Measurements from ENCODE around the gene LRIG1. TPM values are rescaled to one million over a fixed set of nuclear protein-coding genes. Genes with fewer than 3 reads are reported as not detected.

LRIG1 gene
- total and polyA plus RNA-seq, 7 donors: 9.8 to 119 (median 41.1) TPM

DNA sequence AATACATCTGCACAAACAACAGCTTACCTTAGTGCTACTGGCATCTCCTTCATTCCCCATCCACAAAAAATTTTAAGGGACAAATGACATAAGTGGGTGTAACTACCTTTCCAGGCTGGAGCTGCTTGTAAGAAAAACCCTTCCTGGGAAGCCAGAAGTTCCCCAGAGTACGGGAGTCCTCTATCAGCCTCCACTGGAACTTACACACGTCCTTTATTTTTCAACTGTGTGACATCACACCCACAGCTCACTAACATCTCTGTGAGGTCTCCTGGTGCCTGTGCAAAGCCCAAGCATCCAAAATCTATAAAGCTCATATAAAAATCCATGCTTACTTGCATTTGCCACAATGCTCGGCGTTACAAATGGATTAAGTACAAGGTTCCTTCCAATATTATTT lies 27.6 kb downstream of the LRIG1 start:
- no peak for DNase-seq
- peak overlapping the region; percentile 2 for H3K4me3 ChIP-seq
- no peaks in the 10 kb centered on the region for H3K27me3 ChIP-seq (ENCODE audit: insufficient read depth in 3 of 3, low read length in 2 of 3)
- H3K36me3 ChIP-seq (ENCODE audit: insufficient read depth in 1 of 2, low read depth in 1 of 2): no peaks in the 10 kb centered on the region
- peak in 1 of 4 donors; percentile 24 for ATAC-seq
- TF ChIP-seq, protein P1, sequence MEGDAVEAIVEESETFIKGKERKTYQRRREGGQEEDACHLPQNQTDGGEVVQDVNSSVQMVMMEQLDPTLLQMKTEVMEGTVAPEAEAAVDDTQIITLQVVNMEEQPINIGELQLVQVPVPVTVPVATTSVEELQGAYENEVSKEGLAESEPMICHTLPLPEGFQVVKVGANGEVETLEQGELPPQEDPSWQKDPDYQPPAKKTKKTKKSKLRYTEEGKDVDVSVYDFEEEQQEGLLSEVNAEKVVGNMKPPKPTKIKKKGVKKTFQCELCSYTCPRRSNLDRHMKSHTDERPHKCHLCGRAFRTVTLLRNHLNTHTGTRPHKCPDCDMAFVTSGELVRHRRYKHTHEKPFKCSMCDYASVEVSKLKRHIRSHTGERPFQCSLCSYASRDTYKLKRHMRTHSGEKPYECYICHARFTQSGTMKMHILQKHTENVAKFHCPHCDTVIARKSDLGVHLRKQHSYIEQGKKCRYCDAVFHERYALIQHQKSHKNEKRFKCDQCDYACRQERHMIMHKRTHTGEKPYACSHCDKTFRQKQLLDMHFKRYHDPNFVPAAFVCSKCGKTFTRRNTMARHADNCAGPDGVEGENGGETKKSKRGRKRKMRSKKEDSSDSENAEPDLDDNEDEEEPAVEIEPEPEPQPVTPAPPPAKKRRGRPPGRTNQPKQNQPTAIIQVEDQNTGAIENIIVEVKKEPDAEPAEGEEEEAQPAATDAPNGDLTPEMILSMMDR (IDR thresholded peaks at IDR 0.05): no peak
- H3K27ac ChIP-seq: peak overlapping the region; percentile 38
- H3K9me3 ChIP-seq: no peaks in the 10 kb centered on the region
- 28 to 50% (median 39%) methylated on average over 4 of the region's 4 CpGs for WGBS, 3 donors
- H3K4me1 ChIP-seq: peaks cover 77% of the 10 kb centered on the region
- intact Hi-C loops (cut with DNase I): no loop called here

- peak overlapping the region; percentile 38 for H3K27ac ChIP-seq
- H3K27me3 ChIP-seq (ENCODE audit: insufficient read depth in 3 of 3, low read length in 2 of 3): no peaks in the 10 kb centered on the region
- DNase-seq: no peak
- intact Hi-C loops (cut with DNase I): no loop called here
- H3K36me3 ChIP-seq (ENCODE audit: insufficient read depth in 1 of 2, low read depth in 1 of 2): no peaks in the 10 kb centered on the region
- 32 to 63% (median 36%) methylated on average over 12 of the region's 12 CpGs for WGBS, 3 donors
- H3K9me3 ChIP-seq: no peaks in the 10 kb centered on the region
- H3K4me3 ChIP-seq: peak overlapping the region; percentile 2
- ATAC-seq: peak; percentile 78 to 94 (median 90)
- H3K4me1 ChIP-seq: peaks cover 77% of the 10 kb centered on the region
- TF ChIP-seq, protein P1 (IDR thresholded peaks at IDR 0.05): no peak
Observed at GRCh38 chr3:66472313-66473134, 28.3 kb downstream of the LRIG1 start.

GRCh38 chr3:66470956-66471686 lies 29.7 kb downstream of the LRIG1 start:
- WGBS, 3 donors: 92 to 96% (median 95%) methylated on average over 10 of the region's 10 CpGs
- intact Hi-C loops (cut with DNase I): no loop called here
- ATAC-seq: no peak
- H3K36me3 ChIP-seq (ENCODE audit: insufficient read depth in 1 of 2, low read depth in 1 of 2): no peaks in the 10 kb centered on the region
- no peak for DNase-seq
- H3K4me1 ChIP-seq: peaks cover 76% of the 10 kb centered on the region
- no peaks in the 10 kb centered on the region for H3K9me3 ChIP-seq
- H3K27ac ChIP-seq: no peak overlapping the region
- no peaks in the 10 kb centered on the region for H3K27me3 ChIP-seq (ENCODE audit: insufficient read depth in 3 of 3, low read length in 2 of 3)
- no peak overlapping the region for H3K4me3 ChIP-seq
- TF ChIP-seq, protein P1 (IDR thresholded peaks at IDR 0.05): no peak

DNA sequence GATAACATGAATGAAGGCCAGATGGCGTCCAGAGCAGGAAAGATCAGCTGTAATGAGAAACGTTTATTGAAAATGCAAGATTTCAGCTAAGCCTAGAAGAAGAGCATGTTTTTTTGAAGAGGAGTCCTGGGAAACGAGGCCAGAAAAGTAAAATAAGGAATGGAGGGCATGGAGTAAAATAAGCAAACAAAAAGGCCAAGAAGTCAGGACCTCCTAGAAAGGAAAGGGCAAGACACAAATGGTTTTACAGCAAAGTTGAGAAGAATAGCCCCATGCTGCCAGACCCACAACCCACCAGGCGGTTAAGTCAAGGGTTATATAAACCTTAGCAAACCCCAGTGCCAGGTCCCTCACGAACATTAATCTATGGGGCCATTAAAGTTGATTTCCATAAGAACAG lies 30.5 kb downstream of the LRIG1 start:
- ATAC-seq: no peak
- TF ChIP-seq, protein P1 (IDR thresholded peaks at IDR 0.05): no peak
- Histone ChIP-seq H3K36me3 (ENCODE audit: insufficient read depth in 1 of 2, low read depth in 1 of 2) (no peaks in the 10 kb centered on the region), H3K27me3 (ENCODE audit: insufficient read depth in 3 of 3, low read length in 2 of 3) (no peaks in the 10 kb centered on the region), H3K27ac (no peak overlapping the region), H3K9me3 (no peaks in the 10 kb centered on the region), H3K4me1 (peaks cover 68% of the 10 kb centered on the region), H3K4me3 (no peak overlapping the region)
- 83 to 90% (median 84%) methylated on average over 5 of the region's 5 CpGs for WGBS, 3 donors
- intact Hi-C loops (cut with DNase I): no loop called here
- no peak for DNase-seq

Measured in psoas muscle (tissue), 8 donors.